NCI-H1930 (cell line): Measurements from ENCODE around the gene SLC39A13.

Experiments
- DNase-seq, 2 experiments: peaks; one replicate each; lab custom pipeline; 2025; lab: John Stamatoyannopoulos, UW

SLC39A13 gene

GRCh38 chr11:47407746-47408590 lies at the start of gene SLC39A13:
SLC39A13 (plus strand) TSS chr11:47408590; CDS start chr11:47410095, 1,505 bp downstream.
- peak; percentile 87 to 94 for DNase-seq

GRCh38 chr11:47358731-47359051 lies 49.7 kb upstream of the SLC39A13 start:
- no peak for DNase-seq

DNA sequence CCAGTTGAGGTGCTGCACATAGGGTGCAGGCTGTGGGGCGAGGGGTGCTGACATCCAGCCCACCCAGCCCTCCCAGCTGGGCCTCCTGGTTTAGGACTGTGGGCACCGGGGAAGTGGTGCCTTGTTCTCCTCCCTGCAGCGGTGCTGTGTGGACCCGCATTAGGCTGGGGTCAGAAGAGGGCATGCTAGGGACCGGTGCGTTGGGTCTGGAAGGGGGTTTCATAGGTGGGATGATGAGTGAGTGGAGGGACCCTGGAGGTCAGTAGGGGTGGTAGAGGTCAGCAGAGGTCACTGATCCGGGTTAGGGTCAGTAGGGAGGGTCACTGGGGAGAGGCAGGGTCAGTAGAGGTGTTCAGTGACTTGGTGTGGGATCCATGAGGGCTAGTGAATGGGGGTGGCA lies 49.2 kb upstream of the SLC39A13 start:
- no peak for DNase-seq

- DNase-seq: no peak
Measured at GRCh38 chr11:47359586-47359985, 48.8 kb upstream of the SLC39A13 start.

- DNase-seq: no peak
Measured at GRCh38 chr11:47360341-47360740, 48.0 kb upstream of the SLC39A13 start.

- DNase-seq: no peak
Measured at GRCh38 chr11:47361419-47361818, 47.0 kb upstream of the SLC39A13 start.

DNA sequence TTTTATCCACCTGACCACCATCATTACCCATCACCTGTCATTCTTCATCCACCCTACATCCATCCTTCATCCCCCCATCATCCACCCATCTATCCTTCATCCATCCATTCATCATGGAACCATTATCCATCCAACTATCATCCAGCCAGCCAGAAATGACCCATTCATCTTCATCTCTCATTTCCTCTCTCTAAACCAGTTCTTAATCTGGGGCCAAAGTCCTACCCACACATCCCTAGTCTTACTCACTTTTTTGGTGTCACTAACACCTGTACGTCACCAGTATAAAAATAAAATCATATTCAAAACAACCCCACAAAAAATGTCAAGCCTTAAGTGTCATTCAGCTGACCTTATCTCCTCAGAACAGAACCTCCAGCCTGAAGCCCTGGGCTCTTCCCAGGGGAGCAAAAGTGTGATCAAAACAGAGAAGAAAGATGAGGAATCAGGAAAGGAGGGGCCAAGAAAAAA lies 42.3 kb upstream of the SLC39A13 start:
- DNase-seq: no peak

DNA sequence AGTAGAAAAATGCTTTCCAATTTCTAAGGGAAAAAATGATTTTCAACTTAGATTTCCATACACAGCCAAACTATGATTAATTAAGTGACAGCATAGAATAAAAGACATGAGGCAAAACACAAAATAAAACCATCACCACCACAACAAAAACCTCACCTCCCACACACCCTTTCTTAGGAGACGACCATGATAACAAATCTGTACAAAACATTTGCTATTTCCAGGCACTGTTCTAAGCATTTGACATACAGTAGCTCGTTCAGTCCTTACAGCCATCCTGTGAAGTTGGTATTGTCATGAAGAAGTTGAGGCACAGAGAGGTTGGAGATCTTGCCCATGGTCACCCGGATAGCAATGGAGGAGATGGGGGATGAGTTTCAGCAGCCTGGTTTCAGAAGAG lies 38.7 kb upstream of the SLC39A13 start:
- DNase-seq: no peak

GRCh38 chr11:47372422-47372821 lies 36.0 kb upstream of the SLC39A13 start:
- no peak for DNase-seq

DNA sequence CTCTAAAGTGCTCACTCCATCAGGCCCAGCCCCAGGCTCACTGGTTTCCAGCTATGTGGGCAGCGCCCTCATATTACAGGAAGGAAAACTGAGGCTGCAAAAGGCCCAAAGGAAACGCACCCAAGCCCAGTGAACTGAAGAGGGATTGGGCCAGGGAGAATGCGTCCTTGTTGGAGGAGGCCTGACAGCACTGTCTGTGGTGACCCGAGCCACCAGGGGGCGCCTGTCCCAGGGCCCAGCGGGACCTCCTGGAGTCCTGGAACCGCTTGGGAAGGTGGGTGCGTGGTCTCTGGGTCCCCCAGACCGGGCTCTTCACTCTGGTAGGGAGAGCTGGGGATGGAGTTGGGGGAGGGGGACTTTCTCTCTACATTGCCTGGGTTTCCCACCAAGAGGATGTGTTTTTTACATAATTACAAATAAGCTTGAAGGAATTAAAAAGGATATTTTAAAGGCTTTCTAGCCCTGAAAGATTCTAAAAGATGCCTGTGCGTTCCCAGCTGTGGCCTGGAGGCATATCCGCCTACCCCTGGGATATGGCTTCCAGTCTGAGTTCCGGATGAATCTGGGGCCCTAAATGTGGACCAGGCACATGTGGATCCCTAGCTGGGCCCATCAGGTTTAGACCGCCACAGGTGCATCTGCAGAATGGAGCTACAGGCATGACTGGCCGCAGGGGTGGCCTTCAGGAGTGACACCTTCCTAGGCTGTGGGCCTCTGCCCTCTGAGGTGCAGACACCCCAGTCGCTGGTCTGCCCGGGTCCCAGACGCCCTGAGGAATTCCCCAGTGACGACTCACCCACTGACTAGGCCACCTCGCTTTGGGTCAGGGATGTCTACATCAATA lies 34.3 kb upstream of the SLC39A13 start:
- DNase-seq: peak; percentile 56 to 79

DNA sequence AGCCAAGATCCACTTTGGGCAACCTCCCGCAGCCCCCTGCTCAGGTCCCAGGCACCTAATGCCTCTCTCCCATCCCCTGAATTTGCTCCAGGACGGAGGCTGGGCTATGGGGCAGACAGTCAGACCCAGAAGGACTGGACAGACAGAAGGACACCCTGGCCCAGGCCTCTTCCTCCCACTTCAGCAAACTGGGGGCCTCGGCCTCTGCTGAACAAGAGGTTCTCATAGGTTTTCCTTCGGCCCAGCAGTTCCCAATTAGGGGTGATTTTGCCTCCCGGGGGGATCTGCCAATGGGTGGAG lies 33.7 kb upstream of the SLC39A13 start:
- no peak for DNase-seq

- DNase-seq: no peak
Measured at GRCh38 chr11:47375020-47375419, 33.4 kb upstream of the SLC39A13 start.

GRCh38 chr11:47375546-47376085 lies 32.8 kb upstream of the SLC39A13 start:
- DNase-seq: no peak

DNA sequence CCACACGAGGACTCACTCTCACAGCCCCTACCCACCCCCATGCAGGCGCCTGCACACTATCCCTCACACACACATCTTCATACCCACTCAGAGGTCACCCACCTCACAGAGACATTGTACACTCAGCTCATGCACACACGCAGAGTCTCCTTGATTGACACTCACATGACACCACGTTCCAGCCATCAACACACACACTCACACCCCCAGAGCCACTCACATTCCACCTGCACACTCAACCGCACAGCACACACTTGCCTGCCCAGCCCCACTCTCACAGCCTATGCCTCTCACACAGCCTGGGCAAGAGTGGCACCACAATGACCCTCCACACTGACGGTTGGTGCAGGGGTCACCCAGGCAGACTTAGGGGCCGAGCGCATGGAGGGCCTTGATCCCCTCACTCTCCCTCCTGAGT lies 32.3 kb upstream of the SLC39A13 start:
- DNase-seq: no peak

DNA sequence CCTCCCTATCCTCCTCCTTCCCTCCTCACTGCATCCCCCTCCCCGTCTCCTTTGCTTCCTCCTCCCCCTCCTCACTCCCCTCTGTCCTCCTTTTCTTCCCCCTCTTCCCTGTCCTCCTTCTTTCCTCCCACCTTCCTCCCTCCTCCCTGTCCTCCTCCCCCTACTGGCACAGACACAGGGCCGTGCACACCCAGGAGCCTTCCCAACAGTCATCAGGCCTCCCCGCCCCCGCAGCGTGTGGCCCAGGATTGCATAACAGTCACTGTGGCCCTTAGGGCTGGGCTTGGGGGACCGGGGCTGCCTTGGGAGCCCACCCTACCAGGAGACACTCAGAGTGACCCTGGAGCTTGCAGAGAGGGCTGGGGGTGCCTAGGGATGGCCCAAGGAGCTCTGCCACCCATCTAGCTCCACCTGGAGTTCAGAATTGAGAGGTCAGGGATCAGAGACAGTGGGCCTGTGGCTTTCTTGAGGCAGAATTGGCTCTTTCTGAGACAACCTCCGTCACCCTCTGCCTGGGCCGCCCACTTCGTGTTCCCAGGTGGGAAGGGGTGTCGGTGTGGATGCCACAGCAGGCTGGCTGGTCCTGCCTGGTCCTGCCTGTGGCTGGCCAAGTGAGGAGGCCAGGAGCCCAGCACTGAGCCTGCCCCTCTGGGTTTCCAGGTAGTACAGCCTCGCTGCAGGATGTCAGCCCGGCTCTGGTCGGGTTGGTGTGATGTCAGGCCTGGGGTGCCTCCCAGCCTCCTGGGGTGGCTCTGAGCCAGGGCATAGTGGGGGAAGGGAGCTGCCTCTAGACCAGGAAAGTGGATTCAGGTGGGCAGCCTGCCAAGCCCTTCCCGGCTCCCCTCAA lies 31.6 kb upstream of the SLC39A13 start:
- DNase-seq: no peak

DNA sequence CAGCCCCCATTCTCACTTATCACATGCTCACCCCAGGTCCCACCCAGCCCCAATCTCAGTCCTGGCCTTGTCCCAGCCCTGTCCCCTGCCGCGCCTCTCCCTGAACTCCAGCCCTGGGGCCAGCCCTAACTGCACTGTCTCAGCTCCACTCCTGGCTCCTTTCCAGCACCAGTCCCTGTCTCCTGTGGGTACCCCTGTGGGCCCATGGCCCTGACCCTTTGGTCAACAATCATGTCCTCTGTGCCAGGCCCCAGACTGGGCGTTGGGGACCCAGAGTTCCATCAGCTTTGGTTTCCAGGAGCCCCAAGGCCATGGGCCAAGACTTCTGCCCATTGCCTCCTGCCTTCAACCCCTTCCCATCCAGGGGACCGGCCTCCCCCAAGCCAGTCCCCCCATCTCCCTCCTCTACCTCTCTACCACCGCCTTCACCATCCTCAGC lies 30.8 kb upstream of the SLC39A13 start:
- no peak for DNase-seq

DNA sequence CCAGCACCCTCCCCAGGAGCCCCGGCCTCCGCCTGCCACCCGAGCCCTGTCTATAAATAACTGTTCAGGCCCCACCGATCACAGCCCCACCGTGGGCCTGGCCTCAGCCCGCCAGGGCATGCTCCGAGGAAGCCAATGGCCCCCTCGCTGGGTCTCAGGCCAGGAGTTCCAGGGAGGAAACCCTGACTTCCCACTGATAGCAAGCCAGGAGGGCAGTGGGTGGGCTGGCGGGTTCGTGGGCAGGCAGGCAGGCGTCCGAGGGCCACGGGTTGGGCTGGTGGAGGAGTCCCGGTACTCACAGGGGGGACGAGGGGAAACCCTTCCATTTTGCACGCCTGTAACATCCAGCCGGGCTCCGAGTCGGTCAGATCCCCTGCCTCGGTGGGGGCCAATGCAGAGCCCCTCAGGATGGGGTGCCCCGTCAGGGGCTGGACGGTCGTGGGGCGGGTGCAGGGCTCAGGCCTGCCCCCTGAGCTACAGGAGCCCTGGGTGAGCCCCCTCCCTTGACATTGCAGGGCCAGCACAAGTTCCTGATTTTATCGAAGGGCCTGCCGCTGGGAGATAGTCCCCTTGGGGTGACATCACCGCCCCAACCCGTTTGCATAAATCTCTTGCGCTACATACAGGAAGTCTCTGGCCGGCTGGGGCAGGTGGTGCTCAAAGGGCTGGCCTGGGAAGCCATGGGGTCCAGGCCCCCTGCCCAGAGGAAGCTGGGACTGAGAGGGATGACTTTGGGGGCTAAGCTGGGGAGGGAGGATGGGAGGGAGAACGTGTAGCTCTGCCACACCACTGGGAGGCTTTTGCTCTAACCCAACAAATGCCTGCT lies 30.2 kb upstream of the SLC39A13 start, which contains the start of gene SPI1:
SPI1 (minus strand) TSS at position 538 of the 826 bp plus-strand sequence; CDS start at position 344, 194 bp downstream.
- no peak for DNase-seq

DNA sequence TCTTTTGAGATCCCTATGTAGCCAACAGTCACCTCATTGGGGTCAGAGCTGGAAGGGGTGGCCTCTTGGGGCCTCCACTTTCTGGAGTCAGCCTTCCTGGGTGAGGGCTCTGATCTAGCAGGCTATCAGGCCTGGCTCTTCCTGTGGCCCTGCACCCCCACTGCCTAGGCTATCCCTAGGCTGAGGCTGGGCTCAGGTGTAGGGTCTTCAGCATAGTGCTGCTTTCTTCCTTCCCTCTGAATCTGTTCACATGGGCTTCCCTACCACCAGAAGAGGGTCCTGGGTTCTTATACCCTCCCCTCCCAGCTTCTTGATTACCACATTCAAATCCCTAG lies 29.6 kb upstream of the SLC39A13 start:
- no peak for DNase-seq

DNA sequence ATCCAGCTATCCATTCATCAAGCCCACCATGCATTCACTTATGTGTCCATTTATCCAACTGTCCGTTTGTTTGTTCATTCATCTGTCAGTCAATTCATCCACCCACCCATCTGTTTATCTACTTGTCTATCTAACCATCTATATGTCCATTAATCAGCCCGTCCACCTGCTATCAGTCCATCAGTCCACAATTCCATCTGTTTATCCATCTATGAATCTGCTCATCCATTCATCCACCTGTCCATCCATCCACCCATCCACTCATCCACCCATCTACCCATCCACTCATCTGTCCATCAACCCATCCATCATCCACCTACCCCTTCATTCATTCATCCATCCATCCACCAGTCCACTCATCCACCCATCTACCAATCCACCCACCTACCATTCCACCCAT lies 29.1 kb upstream of the SLC39A13 start:
- no peak for DNase-seq

- no peak for DNase-seq
Measured at GRCh38 chr11:47380078-47380477, 28.3 kb upstream of the SLC39A13 start.

DNA sequence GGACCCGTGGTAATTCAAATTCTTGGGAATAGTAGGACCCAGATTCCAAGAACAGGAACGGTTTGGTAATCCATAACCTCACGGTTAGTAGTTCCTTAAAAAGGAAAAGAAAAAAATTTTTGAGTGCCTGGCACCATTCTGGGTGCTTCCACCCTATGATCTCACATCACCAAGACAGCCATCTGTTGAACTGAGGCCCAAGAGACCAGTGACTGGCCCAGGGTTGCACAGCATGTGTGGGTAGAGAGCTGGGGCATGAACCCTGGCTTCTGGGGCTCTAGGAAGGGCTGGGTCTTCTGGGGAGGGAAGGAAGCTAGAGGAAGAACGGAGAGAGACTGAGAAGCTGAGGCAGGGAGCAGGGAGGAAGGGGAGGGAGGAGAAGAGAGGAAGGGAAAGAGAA lies 25.3 kb upstream of the SLC39A13 start:
- no peak for DNase-seq
